Skeletal muscle cell (primary cell): Measurements from ENCODE around the gene CCP110.

Experiments used
- DNase-seq: peaks from one replicate; pipeline ENCODE4 v3.0.0-alpha.2; 2010; ENCODE audit warnings: low read depth
- H3K4me3 ChIP-seq: 2 replicates; pipeline ENCODE4 v1.5.1; 2011; ENCODE audit warnings: low read depth, mild to moderate bottlenecking, control low read depth, low read length, moderate library complexity

CCP110 gene, protein sequence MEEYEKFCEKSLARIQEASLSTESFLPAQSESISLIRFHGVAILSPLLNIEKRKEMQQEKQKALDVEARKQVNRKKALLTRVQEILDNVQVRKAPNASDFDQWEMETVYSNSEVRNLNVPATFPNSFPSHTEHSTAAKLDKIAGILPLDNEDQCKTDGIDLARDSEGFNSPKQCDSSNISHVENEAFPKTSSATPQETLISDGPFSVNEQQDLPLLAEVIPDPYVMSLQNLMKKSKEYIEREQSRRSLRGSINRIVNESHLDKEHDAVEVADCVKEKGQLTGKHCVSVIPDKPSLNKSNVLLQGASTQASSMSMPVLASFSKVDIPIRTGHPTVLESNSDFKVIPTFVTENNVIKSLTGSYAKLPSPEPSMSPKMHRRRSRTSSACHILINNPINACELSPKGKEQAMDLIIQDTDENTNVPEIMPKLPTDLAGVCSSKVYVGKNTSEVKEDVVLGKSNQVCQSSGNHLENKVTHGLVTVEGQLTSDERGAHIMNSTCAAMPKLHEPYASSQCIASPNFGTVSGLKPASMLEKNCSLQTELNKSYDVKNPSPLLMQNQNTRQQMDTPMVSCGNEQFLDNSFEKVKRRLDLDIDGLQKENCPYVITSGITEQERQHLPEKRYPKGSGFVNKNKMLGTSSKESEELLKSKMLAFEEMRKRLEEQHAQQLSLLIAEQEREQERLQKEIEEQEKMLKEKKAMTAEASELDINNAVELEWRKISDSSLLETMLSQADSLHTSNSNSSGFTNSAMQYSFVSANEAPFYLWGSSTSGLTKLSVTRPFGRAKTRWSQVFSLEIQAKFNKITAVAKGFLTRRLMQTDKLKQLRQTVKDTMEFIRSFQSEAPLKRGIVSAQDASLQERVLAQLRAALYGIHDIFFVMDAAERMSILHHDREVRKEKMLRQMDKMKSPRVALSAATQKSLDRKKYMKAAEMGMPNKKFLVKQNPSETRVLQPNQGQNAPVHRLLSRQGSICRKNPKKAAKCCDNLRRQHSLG

DNA sequence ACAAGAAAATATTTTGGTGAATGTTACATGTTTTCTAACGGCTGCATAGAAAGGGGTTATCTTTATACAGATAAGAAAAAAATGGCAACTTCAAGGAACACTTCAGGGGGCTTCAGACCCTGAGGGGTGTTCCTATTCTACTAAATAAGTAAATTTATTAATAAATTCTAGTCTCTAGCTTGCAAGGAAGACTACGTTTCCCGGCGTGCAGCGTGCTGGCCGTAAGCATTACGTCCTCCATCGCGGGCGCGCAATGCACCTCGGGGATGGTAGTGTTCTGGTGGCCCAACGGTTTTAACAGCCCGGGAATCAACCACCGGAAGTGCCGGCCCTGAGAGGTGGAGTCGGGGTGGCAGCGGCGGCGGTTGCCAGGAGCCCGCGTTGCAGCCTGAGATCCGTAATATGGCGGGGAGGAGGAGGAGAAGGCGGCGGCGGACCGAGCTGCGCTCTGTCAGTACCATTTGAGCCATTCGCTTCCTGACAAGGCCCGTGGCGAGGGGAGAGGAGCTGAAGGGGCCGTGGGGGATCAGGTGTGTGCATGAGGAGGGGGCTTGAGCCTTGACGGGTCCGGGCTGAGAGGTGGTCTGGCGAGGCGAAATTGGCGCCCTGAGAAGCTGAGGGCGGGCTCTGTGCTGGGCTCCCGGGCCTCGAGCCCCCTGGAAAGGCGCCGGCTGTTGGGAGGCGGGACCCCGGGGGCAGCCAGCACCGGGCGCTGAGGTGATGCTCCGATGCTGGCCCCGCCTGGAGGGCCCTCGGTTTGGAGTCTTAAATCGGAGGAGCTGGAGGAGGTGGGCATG is at the start of gene CCP110:
CCP110 (plus strand) TSS at position 384 of the 797 bp plus-strand sequence. CDS start 3,940 bp downstream, outside the sequence.
- peak within 1 kb of the TSS; percentile 98 for H3K4me3 ChIP-seq

GRCh38 chr16:19474617-19475016 is 49.1 kb upstream of the CCP110 start:
- DNase-seq = no peak
- H3K4me3 ChIP-seq = no peak overlapping the region

More for the DNA sequence above, at the start of gene CCP110:
- DNase-seq = peak; percentile 85

DNA sequence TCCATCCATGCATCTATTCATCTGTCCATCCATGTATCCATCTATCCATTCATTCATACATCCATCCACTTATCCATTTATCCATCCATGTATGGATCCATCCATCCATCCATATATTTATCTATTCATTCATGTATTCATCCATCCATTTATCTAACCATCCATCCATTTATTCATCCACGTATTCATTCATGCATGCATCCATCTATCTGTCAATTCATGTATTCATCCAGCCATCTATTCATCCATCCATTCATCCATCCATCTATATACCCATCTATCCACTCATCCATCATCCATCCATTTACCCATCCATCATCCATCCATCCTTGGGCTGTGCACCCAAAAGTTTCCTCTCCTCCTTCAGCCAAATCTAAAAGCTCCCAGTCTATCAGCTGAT is 45.2 kb upstream of the CCP110 start:
- H3K4me3 ChIP-seq = no peak overlapping the region
- no peak for DNase-seq

- H3K4me3 ChIP-seq = no peak overlapping the region
- no peak for DNase-seq
Measured at GRCh38 chr16:19479302-19479721, 44.4 kb upstream of the CCP110 start.

- no peak for DNase-seq
- no peak overlapping the region for H3K4me3 ChIP-seq
Measured at GRCh38 chr16:19481296-19481695, 42.4 kb upstream of the CCP110 start.

- DNase-seq = no peak
- H3K4me3 ChIP-seq = no peak overlapping the region
Measured at GRCh38 chr16:19481769-19482168, 42.0 kb upstream of the CCP110 start.

- H3K4me3 ChIP-seq = no peak overlapping the region
- DNase-seq = no peak
Measured at GRCh38 chr16:19482291-19482690, 41.5 kb upstream of the CCP110 start.

DNA sequence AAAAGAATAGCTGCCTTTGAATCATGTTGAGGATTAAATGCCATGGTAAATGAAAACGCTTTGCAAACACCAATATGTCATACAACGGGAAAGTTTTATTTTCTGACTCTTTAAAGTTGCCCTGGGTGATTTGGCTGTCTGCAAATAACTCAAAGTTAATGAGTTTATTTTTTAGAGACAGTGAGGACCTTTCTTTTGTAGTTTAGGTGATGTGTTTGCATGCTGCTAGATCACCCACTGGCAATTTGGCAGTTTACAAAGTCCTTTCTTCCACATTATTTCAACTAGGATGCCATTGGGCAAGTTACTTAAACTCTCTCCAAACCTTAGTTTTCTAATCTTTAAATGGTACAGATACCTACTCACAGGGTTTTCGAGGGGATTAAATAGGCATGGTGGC is 39.6 kb upstream of the CCP110 start:
- H3K4me3 ChIP-seq = no peak overlapping the region
- no peak for DNase-seq

GRCh38 chr16:19485611-19486010 is 38.1 kb upstream of the CCP110 start:
- DNase-seq = no peak
- H3K4me3 ChIP-seq = no peak overlapping the region

GRCh38 chr16:19486051-19486450 is 37.7 kb upstream of the CCP110 start:
- DNase-seq = no peak
- no peak overlapping the region for H3K4me3 ChIP-seq

DNA sequence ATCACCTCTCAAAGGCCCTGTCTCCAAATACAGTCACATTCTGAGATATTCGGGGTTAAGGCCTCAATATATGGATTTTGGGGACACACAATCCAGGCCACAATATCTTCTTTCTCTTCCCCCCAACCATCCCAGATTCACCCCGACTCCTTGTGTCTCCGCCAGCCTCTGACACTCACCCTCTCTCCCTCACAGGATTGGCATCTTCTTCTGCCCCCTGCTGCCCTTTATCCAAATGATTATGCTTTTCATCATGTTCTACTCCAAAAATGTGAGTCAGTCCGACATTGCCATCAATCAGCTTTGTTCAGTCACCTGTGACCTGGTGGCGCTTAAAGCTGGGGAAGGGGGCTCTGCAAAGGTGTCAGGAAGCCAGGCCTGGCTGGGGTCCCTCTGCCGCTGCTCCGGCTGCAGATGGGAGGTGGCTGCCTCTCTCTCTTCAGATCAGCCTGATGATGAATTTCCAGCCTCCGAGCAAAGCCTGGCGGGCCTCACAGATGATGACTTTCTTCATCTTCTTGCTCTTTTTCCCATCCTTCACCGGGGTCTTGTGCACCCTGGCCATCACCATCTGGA is 36.9 kb upstream of the CCP110 start:
- DNase-seq = no peak
- no peak overlapping the region for H3K4me3 ChIP-seq

DNA sequence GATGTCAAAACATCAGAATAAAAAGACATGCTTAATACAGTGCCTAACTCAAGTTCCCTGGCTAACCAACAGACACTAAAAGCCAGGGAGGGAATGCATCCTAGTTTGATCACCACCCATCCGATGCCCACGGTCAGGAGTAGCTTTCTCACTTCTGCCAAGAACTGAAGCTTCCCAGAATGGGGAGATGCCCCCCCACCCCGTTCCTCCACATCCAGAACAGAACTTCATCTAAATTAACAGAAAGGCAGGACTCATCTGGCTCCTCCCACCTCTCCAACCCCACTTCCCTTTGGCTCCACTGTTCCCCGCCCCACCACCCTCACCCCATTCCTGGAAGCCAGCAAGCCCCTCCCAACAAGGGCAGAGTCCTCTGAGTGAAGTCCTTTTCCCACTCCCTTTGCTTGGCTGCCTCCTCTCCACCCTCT is 35.5 kb upstream of the CCP110 start:
- DNase-seq = no peak

GRCh38 chr16:19490619-19491018 is 33.1 kb upstream of the CCP110 start:
- no peak for DNase-seq
- H3K4me3 ChIP-seq = no peak overlapping the region

More for the DNA sequence above, 35.5 kb upstream of the CCP110 start:
- H3K4me3 ChIP-seq = no peak overlapping the region

GRCh38 chr16:19497176-19497575 is 26.6 kb upstream of the CCP110 start:
- no peak for DNase-seq
- no peak overlapping the region for H3K4me3 ChIP-seq

DNA sequence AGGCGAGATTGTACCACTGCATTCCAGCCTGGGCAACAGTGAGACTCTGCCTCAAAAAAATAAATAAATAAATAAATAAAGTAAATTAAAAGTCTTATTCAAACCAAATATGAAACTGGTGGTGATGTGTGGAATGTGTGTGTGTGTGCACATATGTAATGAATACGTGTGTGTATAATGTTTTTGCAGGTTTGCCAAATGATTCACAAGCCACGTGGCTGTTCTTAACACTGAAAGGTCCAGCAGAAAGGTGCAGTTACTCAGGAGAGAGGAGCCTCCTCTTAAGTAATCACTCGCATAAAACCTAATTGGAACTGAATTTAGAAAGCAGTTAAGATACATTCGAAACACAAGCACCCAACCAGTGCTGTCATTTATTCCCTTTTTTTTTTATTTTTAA is 24.7 kb upstream of the CCP110 start:
- no peak for DNase-seq
- H3K4me3 ChIP-seq = no peak overlapping the region

DNA sequence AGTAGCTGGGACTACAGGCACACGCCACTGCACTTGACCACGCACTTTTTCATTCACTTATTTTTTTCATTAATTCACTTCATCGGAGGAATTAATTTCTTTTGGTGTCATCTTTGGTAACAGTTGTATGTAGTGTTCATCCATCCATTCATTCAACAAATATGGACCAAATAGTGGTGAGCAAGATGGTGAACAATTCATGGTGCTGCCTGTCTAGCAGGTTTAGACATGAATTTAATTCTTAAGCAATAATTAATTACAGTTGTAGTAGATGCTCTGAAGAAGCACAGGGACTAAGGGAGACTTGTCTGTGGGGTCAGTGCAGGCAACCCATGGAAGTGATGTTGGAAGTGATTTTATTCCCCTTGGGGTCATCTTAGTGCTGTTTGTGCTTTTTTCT is 24.3 kb upstream of the CCP110 start:
- DNase-seq = no peak

GRCh38 chr16:19502395-19503131 is 21.2 kb upstream of the CCP110 start:
- no peak for DNase-seq
- no peak overlapping the region for H3K4me3 ChIP-seq

More for the DNA sequence above, 24.3 kb upstream of the CCP110 start:
- no peak overlapping the region for H3K4me3 ChIP-seq

GRCh38 chr16:19503461-19504075 is 20.2 kb upstream of the CCP110 start:
- no peak for DNase-seq
- no peak overlapping the region for H3K4me3 ChIP-seq
